ENCODE data around the gene PSD2. TPM values are rescaled to one million over a fixed set of nuclear protein-coding genes. Genes with fewer than 3 reads are reported as not detected.

PSD2 gene
- total RNA-seq, 1 experiment from 2014 or later, result 0.79 TPM

DNA sequence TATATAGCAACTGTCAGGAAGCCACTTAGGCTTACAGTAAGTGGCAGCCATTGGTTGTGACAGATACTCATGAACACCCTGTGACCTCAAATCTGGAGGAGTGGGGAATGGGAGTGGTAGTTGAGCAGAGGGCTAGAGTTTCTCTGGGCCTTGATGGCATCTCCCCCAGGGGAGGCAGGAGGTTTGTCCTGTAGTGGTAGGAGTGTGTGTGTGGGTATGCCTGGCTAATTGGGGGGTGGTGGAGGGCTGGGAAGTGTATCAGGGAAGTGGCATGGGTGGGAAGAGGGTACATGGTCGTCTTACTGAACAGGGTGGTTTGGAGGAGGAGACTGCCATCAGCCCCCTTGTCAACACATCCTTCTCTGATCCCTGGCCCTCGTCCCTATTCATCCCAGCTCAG lies 71.5 kb downstream of the PSD2 start (continued):
- TF ChIP-seq, protein P1, sequence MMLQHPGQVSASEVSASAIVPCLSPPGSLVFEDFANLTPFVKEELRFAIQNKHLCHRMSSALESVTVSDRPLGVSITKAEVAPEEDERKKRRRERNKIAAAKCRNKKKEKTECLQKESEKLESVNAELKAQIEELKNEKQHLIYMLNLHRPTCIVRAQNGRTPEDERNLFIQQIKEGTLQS (IDR thresholded peaks at IDR 0.05), result no peak
- TF ChIP-seq EZH2 (IDR thresholded peaks at IDR 0.05) (no peak), POLR2AphosphoS5 (IDR thresholded peaks at IDR 0.05; ENCODE audit: low read depth, low read length) (no peak), ZFX (IDR thresholded peaks at IDR 0.05) (no peak), SIN3A (IDR thresholded peaks at IDR 0.05; ENCODE audit: low read depth) (no peak), RAD21 (IDR thresholded peaks at IDR 0.05; ENCODE audit: low read depth) (no peak), FOSL1 (IDR thresholded peaks at IDR 0.05; ENCODE audit: low read depth) (no peak), ELF1 (IDR thresholded peaks at IDR 0.05; ENCODE audit: borderline replicate concordance, low read depth) (no peak)
- TF ChIP-seq, protein P2, sequence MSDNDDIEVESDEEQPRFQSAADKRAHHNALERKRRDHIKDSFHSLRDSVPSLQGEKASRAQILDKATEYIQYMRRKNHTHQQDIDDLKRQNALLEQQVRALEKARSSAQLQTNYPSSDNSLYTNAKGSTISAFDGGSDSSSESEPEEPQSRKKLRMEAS (IDR thresholded peaks at IDR 0.05), result no peak

DNA sequence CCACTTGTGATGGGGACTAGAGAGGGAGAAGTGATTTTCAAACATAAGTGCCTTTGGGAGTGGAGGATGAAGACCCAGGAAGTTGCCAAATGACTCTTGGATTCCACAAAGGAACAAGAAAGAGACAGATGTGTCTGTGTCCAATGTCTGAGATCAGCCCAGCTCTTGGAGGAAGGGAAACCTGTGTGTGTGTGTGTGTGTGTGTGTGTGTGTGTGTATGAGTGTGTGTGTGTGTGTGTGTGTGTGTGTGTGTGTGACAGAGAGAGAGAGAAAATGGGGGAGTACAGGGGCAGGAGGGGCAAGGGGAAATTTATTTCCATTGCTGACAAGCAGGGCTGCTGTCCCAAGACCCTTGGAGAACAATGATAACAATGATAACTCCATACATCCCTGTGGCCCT lies 72.0 kb downstream of the PSD2 start:
- Histone ChIP-seq H3K4me1 (ENCODE audit: control insufficient read depth in 1 of 2, insufficient read depth in 2 of 2, low read length in 2 of 2) (no peaks in the 10 kb centered on the region; a peak in 1 of 4 replicates), H3K4me3 (replicated peaks in 1 of 2; ENCODE audit: low read depth in 1 of 2, low read length in 2 of 2) (no peak overlapping the region), H2AFZ (ENCODE audit: low read depth, low read length, poor library complexity, severe bottlenecking) (no peak overlapping the region), H4K20me1 (ENCODE audit: insufficient read depth) (no peaks in the 10 kb centered on the region), H3K27me3 (ENCODE audit: insufficient read depth, low read length) (no peaks in the 10 kb centered on the region), H3K9me2 (ENCODE audit: insufficient read depth) (no peaks in the 10 kb centered on the region), H3K27ac (ENCODE audit: low read depth, low read length) (no peak overlapping the region), H3K4me2 (ENCODE audit: low read length) (no peak overlapping the region), H3K79me2 (ENCODE audit: insufficient read depth, low read length) (no peaks in the 10 kb centered on the region), H3K9ac (ENCODE audit: low read length) (no peak overlapping the region), H3K9me3 (ENCODE audit: control insufficient read depth in 1 of 2, insufficient read depth in 1 of 2, low read depth in 1 of 2, low read length in 2 of 2) (no peaks in the 10 kb centered on the region), H3K36me3 (ENCODE audit: control insufficient read depth in 1 of 2, insufficient read depth in 2 of 2, low read length in 2 of 2) (no peaks in the 10 kb centered on the region)
- POLR2A ChIA-PET, result no interaction called here
- CTCF ChIA-PET, result interaction anchor here (1.2 to 3.0 kb wide), 2 partner anchors 80 to 102 kb away, joined by 5 to 13 read pairs; no protein-coding TSS in a partner anchor
- RAD21 ChIA-PET (ENCODE audit: low non-redundant PET in 1 of 2, low total read pairs in 2 of 2, uncharacterized antibody in 2 of 2, unreplicated experiment in 2 of 2), result no interaction called here
- no TSS peak for BruUV-seq (replicated peaks)
- ATAC-seq (no peak), DNase-seq (ENCODE audit: low read depth, low spot score) (no peak)
- intact Hi-C loops (cut with micrococcal nuclease), result no loop called here
- TF ChIP-seq EZH2 (IDR thresholded peaks at IDR 0.05) (no peak), EGR1 (IDR thresholded peaks at IDR 0.05; ENCODE audit: low read depth) (no peak), FOSL1 (IDR thresholded peaks at IDR 0.05; ENCODE audit: low read depth) (no peak), POLR2A (IDR thresholded peaks at IDR 0.05; ENCODE audit: borderline replicate concordance, extremely low read depth, insufficient read depth, insufficient read length) (no peak), JUND (IDR thresholded peaks at IDR 0.05) (no peak), ELF1 (IDR thresholded peaks at IDR 0.05; ENCODE audit: borderline replicate concordance, low read depth) (no peak), SIN3A (IDR thresholded peaks at IDR 0.05; ENCODE audit: low read depth) (no peak), YY1 (IDR thresholded peaks at IDR 0.05; ENCODE audit: extremely low read depth, insufficient replicate concordance, low read depth, low read length) (no peak), CEBPB (IDR thresholded peaks at IDR 0.05; ENCODE audit: low read depth) (no peak), SRF (IDR thresholded peaks at IDR 0.05; ENCODE audit: low read depth) (no peak), RAD21 (IDR thresholded peaks at IDR 0.05; ENCODE audit: low read depth) (no peak)
- TF ChIP-seq, protein P3, sequence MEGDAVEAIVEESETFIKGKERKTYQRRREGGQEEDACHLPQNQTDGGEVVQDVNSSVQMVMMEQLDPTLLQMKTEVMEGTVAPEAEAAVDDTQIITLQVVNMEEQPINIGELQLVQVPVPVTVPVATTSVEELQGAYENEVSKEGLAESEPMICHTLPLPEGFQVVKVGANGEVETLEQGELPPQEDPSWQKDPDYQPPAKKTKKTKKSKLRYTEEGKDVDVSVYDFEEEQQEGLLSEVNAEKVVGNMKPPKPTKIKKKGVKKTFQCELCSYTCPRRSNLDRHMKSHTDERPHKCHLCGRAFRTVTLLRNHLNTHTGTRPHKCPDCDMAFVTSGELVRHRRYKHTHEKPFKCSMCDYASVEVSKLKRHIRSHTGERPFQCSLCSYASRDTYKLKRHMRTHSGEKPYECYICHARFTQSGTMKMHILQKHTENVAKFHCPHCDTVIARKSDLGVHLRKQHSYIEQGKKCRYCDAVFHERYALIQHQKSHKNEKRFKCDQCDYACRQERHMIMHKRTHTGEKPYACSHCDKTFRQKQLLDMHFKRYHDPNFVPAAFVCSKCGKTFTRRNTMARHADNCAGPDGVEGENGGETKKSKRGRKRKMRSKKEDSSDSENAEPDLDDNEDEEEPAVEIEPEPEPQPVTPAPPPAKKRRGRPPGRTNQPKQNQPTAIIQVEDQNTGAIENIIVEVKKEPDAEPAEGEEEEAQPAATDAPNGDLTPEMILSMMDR (IDR thresholded peaks at IDR 0.05 in 2 of 3, conservative IDR thresholded peaks at IDR 0.05 in 1 of 3; ENCODE audit: borderline replicate concordance in 1 of 3, insufficient read depth in 1 of 3, low read depth in 2 of 3, low read length in 2 of 3), result no peak
- TF ChIP-seq, protein P2 (IDR thresholded peaks at IDR 0.05), result no peak
- TF ChIP-seq, protein P4, sequence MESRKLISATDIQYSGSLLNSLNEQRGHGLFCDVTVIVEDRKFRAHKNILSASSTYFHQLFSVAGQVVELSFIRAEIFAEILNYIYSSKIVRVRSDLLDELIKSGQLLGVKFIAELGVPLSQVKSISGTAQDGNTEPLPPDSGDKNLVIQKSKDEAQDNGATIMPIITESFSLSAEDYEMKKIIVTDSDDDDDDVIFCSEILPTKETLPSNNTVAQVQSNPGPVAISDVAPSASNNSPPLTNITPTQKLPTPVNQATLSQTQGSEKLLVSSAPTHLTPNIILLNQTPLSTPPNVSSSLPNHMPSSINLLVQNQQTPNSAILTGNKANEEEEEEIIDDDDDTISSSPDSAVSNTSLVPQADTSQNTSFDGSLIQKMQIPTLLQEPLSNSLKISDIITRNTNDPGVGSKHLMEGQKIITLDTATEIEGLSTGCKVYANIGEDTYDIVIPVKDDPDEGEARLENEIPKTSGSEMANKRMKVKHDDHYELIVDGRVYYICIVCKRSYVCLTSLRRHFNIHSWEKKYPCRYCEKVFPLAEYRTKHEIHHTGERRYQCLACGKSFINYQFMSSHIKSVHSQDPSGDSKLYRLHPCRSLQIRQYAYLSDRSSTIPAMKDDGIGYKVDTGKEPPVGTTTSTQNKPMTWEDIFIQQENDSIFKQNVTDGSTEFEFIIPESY (IDR thresholded peaks at IDR 0.05; ENCODE audit: extremely low read depth, insufficient replicate concordance, low read length), result no peak
- TF ChIP-seq, protein P5, sequence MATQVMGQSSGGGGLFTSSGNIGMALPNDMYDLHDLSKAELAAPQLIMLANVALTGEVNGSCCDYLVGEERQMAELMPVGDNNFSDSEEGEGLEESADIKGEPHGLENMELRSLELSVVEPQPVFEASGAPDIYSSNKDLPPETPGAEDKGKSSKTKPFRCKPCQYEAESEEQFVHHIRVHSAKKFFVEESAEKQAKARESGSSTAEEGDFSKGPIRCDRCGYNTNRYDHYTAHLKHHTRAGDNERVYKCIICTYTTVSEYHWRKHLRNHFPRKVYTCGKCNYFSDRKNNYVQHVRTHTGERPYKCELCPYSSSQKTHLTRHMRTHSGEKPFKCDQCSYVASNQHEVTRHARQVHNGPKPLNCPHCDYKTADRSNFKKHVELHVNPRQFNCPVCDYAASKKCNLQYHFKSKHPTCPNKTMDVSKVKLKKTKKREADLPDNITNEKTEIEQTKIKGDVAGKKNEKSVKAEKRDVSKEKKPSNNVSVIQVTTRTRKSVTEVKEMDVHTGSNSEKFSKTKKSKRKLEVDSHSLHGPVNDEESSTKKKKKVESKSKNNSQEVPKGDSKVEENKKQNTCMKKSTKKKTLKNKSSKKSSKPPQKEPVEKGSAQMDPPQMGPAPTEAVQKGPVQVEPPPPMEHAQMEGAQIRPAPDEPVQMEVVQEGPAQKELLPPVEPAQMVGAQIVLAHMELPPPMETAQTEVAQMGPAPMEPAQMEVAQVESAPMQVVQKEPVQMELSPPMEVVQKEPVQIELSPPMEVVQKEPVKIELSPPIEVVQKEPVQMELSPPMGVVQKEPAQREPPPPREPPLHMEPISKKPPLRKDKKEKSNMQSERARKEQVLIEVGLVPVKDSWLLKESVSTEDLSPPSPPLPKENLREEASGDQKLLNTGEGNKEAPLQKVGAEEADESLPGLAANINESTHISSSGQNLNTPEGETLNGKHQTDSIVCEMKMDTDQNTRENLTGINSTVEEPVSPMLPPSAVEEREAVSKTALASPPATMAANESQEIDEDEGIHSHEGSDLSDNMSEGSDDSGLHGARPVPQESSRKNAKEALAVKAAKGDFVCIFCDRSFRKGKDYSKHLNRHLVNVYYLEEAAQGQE (IDR thresholded peaks at IDR 0.05; ENCODE audit: low read depth), result no peak
